Umbilical cord (tissue), 2 donors: ENCODE results near the gene GNB3. TPM values are rescaled to one million over a fixed set of nuclear protein-coding genes. Genes with fewer than 3 reads are reported as not detected.

ENCODE experiments used
- DNase-seq: peaks from one replicate; pipeline ENCODE4 v3.0.0-alpha.2; 2015; ENCODE audit warnings: low spot score
- total RNA-seq: library from RNA; depleted of rRNA; stranded (reverse); fragments of >200 nt; gene quantifications from one replicate; pipeline ENCODE4 v1.2.3, GENCODE V29; 2014; ENCODE audit warnings: low replicate concordance; ENCODE audit not compliant: insufficient read depth

GNB3 gene
- total RNA-seq, 1 donor from 2014 or later = 2.4 TPM

DNA sequence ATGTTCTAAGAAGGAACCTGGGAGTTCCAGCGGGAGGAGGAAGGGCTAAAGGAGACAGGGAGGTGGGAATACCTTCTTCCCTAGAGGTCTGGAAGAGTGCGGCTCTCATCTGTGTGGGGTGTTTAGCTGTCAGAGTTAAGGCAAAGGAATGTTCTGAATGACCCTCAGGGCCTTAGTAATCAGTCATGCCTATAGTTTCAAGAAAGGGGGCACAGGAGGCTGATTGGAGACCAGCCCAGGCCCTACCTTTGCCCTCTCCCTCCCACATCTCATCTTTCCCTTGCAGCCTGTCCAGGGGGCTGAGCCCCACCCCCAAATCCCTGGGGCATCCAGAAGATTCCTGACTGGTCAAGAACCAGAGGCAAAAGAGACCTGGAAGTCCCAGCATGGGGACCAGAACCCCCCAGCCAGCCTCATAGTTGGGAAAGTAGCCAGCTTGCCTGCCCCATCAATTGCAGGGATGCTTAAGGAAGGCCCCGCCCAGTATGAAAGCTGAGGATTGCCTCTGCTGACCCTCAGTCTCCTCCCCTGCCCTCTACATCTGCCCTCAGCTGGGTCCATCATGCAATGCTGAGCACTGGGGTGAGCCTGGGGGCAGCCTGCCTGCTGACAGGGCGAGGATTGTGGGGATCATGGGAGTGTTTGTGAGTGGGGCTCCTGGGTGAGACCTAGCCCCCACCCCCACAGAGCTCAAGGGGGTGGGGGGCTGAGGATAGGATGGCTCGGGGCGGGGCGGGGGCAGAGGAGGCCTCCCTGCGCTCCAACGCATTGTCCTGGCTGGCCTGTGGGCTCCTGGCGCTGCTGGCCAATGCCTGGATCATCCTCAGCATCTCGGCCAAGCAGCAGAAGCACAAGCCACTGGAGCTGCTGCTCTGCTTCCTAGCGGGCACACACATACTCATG lies 17.3 kb upstream of the GNB3 start:
- no peak for DNase-seq

DNA sequence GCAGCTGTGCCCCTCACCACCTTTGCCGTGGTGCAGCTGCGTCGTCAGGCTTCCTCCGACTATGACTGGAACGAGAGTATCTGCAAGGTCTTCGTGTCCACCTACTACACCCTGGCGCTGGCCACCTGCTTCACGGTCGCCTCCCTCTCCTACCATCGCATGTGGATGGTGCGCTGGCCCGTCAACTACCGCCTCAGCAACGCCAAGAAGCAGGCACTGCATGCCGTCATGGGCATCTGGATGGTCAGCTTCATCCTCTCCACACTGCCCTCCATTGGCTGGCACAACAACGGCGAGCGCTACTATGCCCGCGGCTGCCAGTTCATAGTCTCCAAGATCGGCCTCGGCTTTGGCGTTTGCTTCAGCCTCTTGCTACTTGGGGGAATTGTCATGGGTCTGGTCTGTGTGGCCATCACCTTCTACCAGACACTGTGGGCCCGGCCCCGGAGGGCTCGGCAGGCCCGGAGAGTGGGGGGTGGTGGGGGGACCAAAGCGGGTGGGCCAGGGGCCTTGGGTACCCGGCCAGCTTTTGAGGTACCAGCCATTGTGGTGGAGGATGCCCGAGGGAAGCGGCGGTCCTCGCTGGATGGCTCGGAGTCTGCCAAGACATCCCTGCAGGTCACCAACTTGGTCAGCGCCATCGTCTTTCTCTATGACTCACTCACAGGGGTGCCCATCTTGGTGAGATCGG lies 16.5 kb upstream of the GNB3 start:
- no peak for DNase-seq

DNA sequence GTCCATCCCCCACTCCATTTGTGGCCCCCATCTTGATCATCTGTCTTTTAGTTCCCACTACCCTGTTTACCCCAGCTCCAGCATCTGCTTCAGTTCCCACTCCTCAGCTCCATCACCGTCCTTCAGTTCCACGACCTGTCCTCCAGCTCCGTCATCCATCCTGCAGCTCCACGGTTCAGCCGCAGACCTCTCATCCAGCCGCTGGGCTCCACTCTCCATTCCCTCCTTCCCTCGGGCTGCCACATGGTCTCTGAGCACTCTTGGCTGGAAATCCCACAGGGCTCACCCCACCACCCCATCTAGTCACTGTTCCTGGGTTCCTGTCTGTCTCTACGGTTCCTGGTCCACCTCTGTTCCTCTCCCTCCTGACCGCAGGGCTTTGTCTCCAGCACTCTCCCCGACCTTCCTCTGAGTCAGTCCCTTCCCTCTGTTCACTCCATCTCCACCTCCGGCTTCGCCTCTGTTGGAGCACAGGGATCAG lies 15.8 kb upstream of the GNB3 start:
- DNase-seq = no peak

DNA sequence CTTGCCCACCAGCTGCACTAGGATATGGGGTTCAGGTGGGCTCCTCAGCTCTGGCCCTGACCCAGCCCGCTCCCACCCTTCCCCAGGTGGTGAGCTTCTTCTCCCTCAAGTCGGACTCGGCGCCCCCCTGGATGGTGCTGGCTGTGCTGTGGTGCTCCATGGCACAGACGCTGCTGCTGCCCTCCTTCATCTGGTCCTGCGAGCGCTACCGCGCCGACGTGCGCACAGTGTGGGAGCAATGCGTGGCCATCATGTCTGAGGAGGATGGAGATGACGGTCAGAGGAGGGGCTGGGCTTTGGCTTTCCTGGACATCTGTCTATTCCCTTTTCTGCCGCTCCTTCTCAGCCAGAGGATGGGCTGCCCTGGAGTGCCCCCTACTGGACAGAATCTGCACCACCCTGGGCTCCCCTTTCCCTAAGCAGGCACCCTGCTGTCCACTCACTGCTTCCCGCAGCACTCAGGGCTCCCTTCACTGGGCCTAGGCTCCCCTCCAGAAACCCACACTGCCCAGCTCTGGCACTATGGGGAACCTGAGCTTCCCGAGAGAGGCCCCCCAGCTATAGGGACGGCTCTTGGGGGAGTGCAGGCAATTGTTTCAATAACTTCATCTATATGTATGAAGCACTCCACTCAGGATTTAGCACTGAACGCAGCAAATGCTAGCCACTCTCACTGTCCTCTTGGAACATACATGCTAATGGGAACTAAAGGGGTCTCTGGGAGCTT lies 15.2 kb upstream of the GNB3 start:
- peak; percentile 93 for DNase-seq

DNA sequence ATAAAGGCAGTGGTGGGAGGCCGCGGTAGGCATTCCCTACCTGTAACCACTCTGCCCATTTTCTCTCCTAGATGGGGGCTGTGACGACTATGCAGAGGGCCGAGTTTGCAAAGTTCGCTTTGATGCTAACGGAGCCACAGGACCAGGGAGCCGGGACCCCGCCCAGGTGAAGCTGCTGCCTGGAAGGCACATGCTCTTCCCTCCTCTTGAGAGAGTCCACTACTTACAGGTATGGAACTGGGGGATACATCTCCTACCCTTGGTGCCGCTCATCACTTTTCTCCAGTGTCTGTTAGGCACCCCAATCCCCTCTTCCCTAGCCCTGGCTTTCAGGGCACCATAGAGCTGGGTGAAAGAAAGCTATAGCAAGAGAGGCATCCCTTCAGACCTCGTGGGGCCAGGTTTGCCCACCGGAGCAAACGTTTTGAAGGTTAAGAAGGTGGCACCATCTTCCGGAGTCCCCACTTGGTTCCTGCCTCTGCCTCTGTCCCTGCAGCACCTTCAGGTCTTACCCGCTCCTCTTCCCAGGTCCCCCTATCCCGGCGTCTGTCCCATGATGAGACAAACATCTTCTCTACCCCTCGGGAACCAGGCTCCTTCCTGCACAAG lies 14.5 kb upstream of the GNB3 start:
- no peak for DNase-seq

DNA sequence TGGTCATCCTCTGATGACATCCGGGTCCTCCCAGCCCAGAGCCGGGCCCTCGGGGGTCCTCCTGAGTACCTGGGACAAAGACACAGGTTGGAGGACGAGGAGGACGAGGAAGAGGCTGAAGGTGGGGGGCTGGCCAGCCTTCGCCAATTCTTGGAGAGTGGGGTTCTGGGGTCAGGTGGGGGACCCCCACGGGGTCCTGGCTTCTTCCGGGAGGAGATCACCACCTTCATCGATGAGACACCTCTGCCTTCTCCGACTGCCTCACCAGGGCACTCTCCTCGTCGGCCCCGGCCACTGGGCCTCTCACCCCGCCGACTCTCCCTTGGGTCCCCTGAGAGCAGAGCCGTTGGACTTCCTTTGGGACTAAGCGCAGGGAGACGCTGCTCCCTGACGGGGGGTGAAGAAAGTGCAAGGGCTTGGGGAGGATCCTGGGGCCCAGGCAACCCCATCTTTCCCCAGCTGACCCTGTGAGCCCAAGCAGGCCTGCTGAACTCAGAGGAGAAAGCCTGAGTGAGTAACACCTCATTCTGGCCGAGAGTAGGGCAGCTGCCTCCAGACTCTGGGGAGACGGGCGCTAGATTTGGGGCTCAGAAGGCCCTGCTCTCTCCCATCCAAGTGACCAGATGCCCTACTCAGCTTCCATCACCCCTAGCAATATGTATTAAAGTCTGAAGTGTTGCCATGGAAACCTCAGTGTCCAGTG lies 13.8 kb upstream of the GNB3 start:
- DNase-seq = no peak

DNA sequence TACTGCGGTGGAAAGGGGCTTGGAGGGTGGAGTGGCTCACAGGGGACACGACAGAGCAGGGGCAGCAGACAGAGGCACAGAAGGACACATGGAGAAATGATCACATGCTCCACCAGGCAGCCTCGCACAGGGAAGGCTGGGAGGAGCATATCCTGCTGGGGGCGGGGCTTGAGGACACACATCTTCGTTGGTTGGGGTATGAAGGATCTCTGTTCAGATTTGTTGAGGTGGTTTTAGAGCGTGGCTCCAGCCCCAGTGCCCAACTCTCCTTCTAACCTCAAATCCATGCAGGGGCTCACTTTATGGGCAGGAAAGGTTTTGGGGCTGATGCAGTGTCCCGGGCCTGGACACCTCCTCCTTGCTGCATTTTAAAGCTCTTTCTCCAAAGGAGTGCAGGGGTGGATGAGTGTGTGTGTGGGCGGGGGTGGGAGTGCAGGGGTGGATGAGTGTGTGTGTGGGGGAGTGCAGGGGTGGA lies 13.3 kb upstream of the GNB3 start:
- peak; percentile 85 for DNase-seq

DNA sequence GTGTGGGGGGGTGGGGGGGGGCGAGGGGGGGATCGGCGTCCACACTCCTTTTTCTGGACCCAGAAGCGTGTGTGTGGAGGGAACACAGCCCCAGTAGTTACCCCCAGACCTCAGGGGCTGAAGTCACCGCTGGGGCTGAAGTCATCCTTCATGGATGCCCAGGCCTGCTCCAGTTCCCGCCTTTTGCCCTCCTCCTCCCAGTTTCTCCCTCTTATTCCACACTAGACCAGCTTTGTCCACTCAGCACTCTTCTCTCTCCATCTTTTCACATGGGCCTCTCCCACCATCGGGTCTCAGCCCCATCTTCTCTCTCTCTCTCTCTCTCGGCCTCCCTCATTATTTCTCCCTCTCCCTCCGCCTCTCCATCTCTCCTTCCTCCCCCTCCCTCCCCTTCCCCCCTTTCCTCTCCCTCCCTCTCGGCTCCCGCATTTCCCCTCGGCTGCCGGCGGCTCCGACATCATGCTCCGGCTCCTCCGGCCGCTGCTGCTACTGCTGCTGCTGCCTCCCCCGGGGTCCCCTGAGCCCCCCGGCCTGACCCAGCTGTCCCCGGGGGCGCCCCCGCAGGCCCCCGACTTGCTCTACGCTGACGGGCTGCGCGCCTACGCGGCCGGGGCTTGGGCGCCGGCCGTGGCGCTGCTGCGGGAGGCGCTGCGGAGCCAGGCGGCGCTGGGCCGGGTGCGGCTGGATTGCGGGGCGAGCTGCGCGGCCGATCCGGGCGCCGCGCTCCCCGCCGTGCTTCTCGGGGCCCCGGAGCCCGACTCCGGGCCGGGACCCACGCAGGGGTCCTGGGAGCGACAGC lies 12.5 kb upstream of the GNB3 start, which contains the start of gene P3H3:
P3H3 (plus strand) TSS at position 426 of the 799 bp plus-strand sequence; CDS start at position 460, 34 bp downstream.
- peak; percentile 77 for DNase-seq

DNA sequence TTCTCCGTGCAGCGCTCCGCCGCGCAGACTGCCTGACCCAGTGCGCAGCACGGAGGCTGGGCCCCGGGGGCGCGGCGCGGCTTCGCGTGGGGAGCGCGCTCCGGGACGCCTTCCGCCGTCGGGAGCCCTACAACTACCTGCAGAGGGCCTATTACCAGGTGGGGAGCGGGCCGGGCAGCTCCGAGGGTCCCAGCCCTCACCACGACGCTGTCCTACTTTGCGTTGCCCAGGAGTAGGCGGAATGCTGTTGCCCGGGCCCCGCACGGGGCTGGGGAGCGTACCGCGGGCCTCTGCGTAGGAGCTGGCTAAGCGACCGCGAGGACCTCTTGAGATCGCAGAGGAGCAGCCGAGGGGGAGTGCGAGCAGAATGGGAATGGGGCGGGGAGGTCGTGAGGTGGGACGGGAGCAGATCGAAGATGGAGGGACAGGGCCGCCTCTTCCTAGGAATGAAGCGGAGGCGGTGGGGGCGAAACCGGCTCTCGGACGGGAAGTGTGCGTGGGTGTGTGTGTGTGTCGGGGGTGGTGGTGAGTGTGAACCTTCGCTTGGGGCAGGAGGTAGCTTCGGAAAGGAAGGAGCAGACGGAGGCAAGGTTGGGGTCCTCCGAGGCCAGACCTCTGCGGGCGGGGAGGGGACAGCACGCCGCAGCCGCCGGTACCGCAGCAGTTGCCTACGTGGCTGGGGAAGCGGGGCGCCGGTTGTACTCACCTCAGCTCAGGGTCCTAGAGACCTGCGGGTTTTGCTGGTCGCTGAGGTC lies 11.8 kb upstream of the GNB3 start:
- DNase-seq = no peak

DNA sequence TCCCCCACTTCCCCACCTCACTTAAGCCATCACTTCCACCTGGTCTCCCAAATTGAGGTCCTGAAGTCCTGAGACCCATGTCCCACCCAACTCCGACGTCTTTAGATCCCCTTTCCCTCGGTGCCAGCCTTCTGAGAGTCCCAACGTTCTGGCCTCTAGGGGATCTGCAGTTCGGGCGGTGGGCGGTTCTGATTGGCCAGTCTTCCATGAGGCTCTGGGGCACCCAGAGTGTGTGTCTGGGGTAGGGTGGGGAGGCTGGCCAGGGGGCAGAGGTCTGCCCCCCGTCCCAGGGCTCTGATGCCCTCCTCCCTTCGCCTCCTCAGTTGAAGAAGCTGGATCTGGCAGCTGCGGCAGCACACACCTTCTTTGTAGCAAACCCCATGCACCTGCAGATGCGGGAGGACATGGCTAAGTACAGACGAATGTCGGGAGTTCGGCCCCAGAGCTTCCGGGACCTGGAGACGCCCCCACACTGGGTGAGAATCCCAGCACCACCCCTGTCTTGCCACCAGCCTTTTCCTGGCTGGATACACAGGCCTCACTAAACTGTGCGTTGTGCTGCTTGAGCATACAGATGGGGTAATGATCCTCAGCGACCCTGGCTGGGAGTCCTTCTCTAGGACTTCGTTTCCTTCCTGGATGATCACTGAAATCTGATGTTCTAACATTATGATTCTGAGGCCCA lies 11.0 kb upstream of the GNB3 start:
- DNase-seq = peak; percentile 74

DNA sequence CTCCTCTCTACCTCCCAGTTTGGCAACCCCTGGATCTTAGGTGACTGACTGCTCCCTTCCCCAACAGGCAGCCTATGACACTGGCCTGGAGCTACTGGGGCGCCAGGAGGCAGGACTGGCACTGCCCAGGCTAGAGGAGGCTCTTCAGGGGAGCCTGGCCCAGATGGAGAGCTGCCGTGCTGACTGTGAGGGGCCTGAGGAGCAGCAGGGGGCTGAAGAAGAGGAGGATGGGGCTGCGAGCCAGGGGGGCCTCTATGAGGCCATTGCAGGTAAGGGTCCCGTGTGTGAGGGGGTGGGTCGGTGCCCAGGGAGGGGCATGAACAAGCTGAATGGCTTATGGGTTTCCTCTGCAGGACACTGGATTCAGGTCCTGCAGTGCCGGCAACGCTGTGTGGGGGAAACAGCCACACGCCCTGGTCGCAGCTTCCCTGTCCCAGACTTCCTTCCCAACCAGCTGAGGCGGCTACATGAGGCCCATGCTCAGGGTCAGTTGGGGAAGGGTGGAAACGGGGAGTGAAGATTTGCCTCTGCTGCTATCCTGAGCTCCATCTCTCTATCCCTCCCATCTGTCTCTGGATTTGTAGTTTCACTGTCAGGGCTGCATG lies 10.3 kb upstream of the GNB3 start:
- DNase-seq = no peak

DNA sequence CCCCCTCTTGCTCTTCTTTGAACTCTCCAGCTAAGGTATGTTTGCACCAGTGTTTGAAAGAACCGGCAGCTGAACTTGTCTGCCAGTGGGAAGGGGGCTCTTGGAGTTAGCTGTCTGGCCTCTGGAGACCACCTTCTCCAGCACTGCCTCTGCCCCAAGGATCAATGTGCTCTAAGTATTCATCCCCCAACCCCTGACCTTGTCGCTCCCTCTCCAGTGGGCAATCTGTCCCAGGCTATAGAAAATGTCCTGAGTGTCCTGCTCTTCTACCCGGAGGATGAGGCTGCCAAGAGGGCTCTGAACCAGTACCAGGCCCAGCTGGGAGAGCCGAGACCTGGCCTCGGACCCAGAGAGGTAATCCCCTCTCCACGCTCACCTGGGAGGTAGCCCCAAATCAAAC lies 9.7 kb upstream of the GNB3 start:
- no peak for DNase-seq

DNA sequence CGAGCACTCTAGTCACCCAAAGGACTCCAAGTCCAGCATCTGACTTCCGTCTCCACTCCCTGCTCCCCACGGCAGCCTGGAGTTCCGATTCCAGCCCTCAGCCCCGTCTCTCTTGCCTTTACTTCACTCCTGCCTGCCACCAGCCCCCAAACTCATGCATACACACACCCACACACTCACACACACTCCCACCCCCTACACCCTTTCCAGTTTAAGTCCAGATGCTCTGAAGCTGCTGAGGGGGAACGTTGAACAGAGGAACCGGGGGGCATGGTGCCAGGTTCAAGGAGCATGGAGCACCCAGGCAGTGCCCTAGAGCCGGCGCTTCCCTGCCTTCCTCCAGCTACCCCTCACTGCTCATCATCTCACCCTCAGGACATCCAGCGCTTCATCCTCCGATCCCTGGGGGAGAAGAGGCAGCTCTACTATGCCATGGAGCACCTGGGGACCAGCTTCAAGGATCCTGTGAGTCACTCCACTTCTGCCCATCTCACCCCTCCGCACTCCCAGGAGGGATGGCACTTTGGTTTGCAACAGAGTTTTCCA lies 9.2 kb upstream of the GNB3 start:
- no peak for DNase-seq

DNA sequence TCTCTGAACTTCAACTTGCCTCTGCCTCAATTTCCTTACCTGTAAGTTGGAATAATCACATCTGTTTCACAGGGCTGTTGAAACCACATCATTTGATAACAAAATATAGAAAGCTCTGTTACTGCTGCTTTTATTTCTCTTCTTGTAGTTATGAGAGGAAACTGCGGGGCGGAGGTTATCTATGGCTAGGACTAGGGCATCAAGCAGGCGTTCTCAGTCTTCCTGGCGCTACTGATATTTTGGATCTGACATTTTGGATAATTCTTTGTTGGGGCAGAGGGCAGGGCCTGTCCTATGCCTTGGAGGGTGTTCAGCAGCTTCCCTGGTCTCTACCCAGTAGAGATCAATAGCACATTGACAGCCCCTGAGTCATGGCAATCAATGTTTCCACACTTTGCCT lies 8.6 kb upstream of the GNB3 start:
- DNase-seq = no peak

DNA sequence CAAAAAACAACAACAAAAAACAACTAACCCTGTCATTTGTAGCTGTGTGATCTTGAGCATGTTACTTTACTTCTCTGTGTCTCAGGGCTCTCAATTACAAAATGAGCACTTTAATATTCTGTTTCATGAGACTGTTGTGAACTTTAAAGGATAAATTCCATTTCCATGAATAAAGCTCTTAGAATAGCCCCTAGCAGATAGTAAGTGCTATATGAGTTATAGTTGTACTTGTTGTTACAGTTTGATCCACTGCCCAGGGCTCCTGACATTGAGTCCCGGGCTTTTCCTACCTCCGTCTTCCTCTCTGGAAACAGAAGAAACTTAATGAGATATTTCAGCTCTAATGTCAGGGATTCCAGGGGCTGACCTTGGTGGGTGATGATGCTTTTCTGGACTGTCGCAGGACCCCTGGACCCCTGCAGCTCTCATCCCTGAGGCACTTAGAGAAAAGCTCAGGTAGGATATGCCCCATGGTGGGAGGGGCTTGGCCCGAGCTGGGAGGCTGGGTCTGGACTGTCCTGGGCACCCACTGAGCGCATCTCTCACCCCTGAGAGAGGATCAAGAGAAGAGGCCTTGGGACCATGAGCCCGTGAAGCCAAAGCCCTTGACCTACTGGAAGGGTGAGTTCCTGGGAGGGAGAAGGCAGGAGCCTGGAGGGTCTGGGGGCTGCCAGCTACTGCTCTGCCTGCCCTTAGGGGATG lies 7.4 kb upstream of the GNB3 start:
- DNase-seq = no peak

DNA sequence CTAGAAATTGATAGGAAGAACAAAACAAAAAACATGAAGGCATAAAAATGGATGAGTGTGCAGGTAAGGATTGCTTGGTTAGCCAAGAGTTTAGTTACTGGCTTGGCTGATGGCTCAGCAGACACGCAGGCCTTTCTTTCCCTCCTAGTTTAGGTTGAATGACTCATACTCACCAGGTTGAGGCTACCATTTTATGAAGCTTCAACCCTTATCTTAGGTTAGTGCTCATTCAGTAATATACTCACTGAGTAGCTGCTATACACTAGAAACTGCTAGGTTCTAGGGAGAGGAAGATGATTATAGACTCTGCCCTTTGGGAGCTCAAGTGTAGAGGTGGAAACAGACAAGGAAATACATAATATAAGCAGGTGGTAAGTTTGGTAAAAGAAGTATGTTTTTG lies 6.5 kb upstream of the GNB3 start:
- DNase-seq = no peak

DNA sequence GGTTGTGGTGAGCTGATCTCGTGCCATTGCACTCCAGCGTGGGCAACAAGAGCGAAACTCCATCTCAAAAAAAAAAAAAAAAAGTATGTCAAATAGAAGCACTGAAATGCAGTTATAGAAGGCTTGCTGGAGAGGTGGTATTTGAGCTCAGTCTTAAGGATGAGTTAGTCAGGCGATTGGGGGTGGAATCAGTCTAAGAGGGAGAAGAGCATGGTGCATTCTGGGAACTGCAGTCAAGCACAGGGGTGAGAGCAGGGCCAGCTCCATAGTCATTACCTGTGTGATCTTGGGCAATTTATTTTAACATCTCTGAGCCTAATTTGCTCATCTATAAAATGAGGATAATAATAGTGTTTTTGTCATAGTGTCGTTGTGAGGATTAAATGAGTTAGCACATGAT lies 5.9 kb upstream of the GNB3 start:
- no peak for DNase-seq
